Uterus (tissue), 2 donors: ENCODE data around the gene SUSD1.

Source experiments
- CTCF ChIP-seq, 4 experiments: fragments of 200-600 bp in 2 of 4; fragments of 450-650 bp in 2 of 4; sonication (generic) in 2 of 4; IDR thresholded peaks; one replicate each; pipeline ENCODE4 v1.5.1; 2016 to 2019; ENCODE audit warnings: antibody characterized with exemption in 4 of 4, mild to moderate bottlenecking in 2 of 4, moderate library complexity in 1 of 4
- POLR2A ChIP-seq, 2 donors: fragments of 450-650 bp; IDR thresholded peaks; one replicate each; pipeline ENCODE4 v1.6.1; 2016; ENCODE audit warnings: antibody characterized with exemption in 2 of 2, mild to moderate bottlenecking in 1 of 2, moderate library complexity in 1 of 2

- no peak for TF ChIP-seq CTCF (IDR thresholded peaks at IDR 0.05)
- no peak for TF ChIP-seq POLR2A (IDR thresholded peaks at IDR 0.05)
Observed at GRCh38 chr9:112112519-112112918, 62.6 kb downstream of the SUSD1 start.
